Kidney (tissue), 14 donors: ENCODE results near the gene GAB2. TPM values are rescaled to one million over a fixed set of nuclear protein-coding genes. Genes with fewer than 3 reads are reported as not detected.
A peak's percentile ranks its signal among the peaks of the same experiment; 100 is the strongest.

Experiments used
- DNase-seq, 5 donors: peaks; one replicate each; pipeline ENCODE4 v3.0.0-alpha.2; 2013 to 2020
- FAIRE-seq: peaks from 2 replicates; lab custom pipeline; 2012; peaks lifted over from hg19 to GRCh38; lab: Jason Lieb, UNC
- H3K27ac ChIP-seq, 2 donors: one replicate each; pipeline ENCODE4 v1.7.0; 2013; ENCODE audit warnings: low read depth in 2 of 2, low read length in 2 of 2, inconsistent platforms in 1 of 2
- H3K27me3 ChIP-seq: one replicate; pipeline ENCODE4 v1.7.1; 2013; ENCODE audit warnings: low read length, inconsistent platforms; ENCODE audit not compliant: control insufficient read depth, insufficient read depth
- H3K36me3 ChIP-seq, 3 donors: one replicate each; pipeline versions ENCODE4 v1.7.0 to v1.7.1; 2013; ENCODE audit warnings: low read length in 3 of 3, control low read depth in 1 of 3, inconsistent platforms in 1 of 3; ENCODE audit not compliant: insufficient read depth in 3 of 3, control insufficient read depth in 2 of 3
- H3K4me1 ChIP-seq, 3 donors: one replicate each; pipeline versions ENCODE4 v1.7.0 to v1.7.1; 2013; ENCODE audit warnings: low read length in 3 of 3, inconsistent platforms in 1 of 3, low read depth in 1 of 3; ENCODE audit not compliant: control insufficient read depth in 2 of 3, insufficient read depth in 2 of 3
- H3K4me3 ChIP-seq, 3 donors: one replicate each; pipeline versions ENCODE4 v1.7.0 to v1.8.1; 2013; ENCODE audit warnings: low read length in 3 of 3, control low read depth in 1 of 3, inconsistent platforms in 1 of 3
- H3K9ac ChIP-seq, 3 donors: one replicate each; pipeline versions ENCODE4 v1.7.0 to v1.7.1; 2013; ENCODE audit warnings: low read length in 3 of 3, control low read depth in 1 of 3, inconsistent platforms in 1 of 3
- H3K9me3 ChIP-seq, 3 donors: one replicate each; pipeline versions ENCODE4 v1.7.0 to v1.7.1; 2013; ENCODE audit warnings: low read length in 3 of 3, control low read depth in 1 of 3, inconsistent platforms in 1 of 3; ENCODE audit not compliant: control insufficient read depth in 2 of 3, insufficient read depth in 1 of 3
- CTCF ChIP-seq: IDR thresholded peaks from 3 replicates; pipeline ENCODE4 v1.5.1; 2012; ENCODE audit warnings: mild to moderate bottlenecking, moderate library complexity, borderline replicate concordance; ENCODE audit not compliant: insufficient read depth; ENCODE audit errors: extremely low read depth
- intact Hi-C: fragments of 100-400 bp; cut with DNase I; formaldehyde crosslinking; loops from one replicate; pipeline ENCODE4 v1.11.1; 2022
- polyA plus RNA-seq: library from polyadenylated mRNA; stranded (reverse); fragments of 350-450 nt; fragmentation: Illumina TruSeq; extraction: RNeasy Lipid Tissue Mini Kit (QIAGEN cat#74804); gene quantifications from one replicate; pipeline ENCODE4 v1.2.3, GENCODE V29; 2014; ENCODE audit warnings: low read depth, low replicate concordance; ENCODE audit not compliant: insufficient read depth
- total RNA-seq: library from RNA; stranded (reverse); fragmentation: NEBNext Ultra II Directional; extraction: Animal tissue kit (Norgen Biotek cat#: 25700); gene quantifications from one replicate; pipeline ENCODE4 v1.2.1, GENCODE V29; 2021
- donor health status: control.
- donor health status: control.
- donor health status: control.
- donor health status: control.
- donor health status: control.
- donor health status: DM: yes; HTN: yes; CAD: no.
- donor health status: Normal renal cell carcinoma (clear cell type).

Gene GAB2
- total and polyA plus RNA-seq, 2 donors from 2014 or later = 3.3 to 23.6 TPM

DNA sequence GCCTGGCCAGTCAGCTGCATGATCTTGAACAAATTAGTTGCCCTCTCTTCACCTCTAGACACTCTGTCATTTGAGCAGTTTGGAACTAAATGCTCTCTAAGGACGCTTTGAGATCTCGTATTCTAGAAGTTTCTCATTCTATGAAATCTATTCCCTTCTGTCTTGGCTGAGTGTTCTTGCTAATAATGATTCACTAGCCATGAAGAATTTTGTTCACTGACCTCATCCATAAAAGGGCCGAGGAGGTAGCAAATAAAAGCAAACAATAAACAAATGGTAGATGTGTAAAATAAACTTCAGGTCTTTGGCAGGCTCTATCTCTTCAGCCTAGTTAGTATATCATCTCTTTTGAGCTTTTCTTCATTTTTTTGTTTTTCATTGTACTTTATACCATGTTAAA, 152.3 kb downstream of the GAB2 start:
- no peak overlapping the region for H3K4me3 ChIP-seq
- peaks cover 0 to 6% (median 3%) of the 10 kb centered on the region in 3 donors for H3K4me1 ChIP-seq
- H3K9me3 ChIP-seq = no peaks in the 10 kb centered on the region
- no peaks in the 10 kb centered on the region for H3K27me3 ChIP-seq
- no peak overlapping the region for H3K27ac ChIP-seq
- FAIRE-seq (no peak), DNase-seq (no peak)
- TF ChIP-seq CTCF = no peak
- intact Hi-C loops = no loop called here
- H3K9ac ChIP-seq = no peak overlapping the region
- no peaks in the 10 kb centered on the region for H3K36me3 ChIP-seq

GRCh38 chr11:78262691-78263090, 154.9 kb downstream of the GAB2 start:
- Histone ChIP-seq H3K27me3 (no peaks in the 10 kb centered on the region), H3K4me1 (peaks cover 0 to 6% (median 3%) of the 10 kb centered on the region in 3 donors), H3K36me3 (no peaks in the 10 kb centered on the region), H3K9me3 (no peaks in the 10 kb centered on the region), H3K4me3 (no peak overlapping the region), H3K9ac (no peak overlapping the region), H3K27ac (no peak overlapping the region)
- no peak for TF ChIP-seq CTCF
- intact Hi-C loops = no loop called here
- DNase-seq (peak in 2 of 5 donors; percentile 21 to 79), FAIRE-seq (no peak)

GRCh38 chr11:78262238-78262637, 155.4 kb downstream of the GAB2 start:
- H3K36me3 ChIP-seq = no peaks in the 10 kb centered on the region
- H3K4me1 ChIP-seq = peaks cover 0 to 6% (median 5%) of the 10 kb centered on the region in 3 donors
- H3K27ac ChIP-seq = no peak overlapping the region
- DNase-seq = no peak
- no peaks in the 10 kb centered on the region for H3K9me3 ChIP-seq
- FAIRE-seq = no peak
- no peak for TF ChIP-seq CTCF
- no peaks in the 10 kb centered on the region for H3K27me3 ChIP-seq
- H3K4me3 ChIP-seq = no peak overlapping the region
- H3K9ac ChIP-seq = no peak overlapping the region
- intact Hi-C loops = no loop called here

- Histone ChIP-seq H3K9me3 (no peaks in the 10 kb centered on the region), H3K27me3 (no peaks in the 10 kb centered on the region), H3K9ac (no peak overlapping the region), H3K27ac (no peak overlapping the region), H3K36me3 (no peaks in the 10 kb centered on the region), H3K4me3 (no peak overlapping the region), H3K4me1 (peaks cover 0 to 6% (median 4%) of the 10 kb centered on the region in 3 donors)
- no peak for TF ChIP-seq CTCF
- intact Hi-C loops = no loop called here
- DNase-seq (no peak), FAIRE-seq (no peak)
Observed at GRCh38 chr11:78261828-78262227, 155.8 kb downstream of the GAB2 start.
